Mesendoderm (in vitro differentiated cells): ENCODE results near the gene SCN1B.

Source experiments
- DNase-seq: peaks from one replicate; pipeline ENCODE4 v3.0.0; 2013
- H2AK5ac ChIP-seq: 2 replicates; pipeline ENCODE4 v1.6.1; 2013; ENCODE audit warnings: low read length, inconsistent platforms
- H2BK120ac ChIP-seq: 2 replicates; pipeline ENCODE4 v1.6.1; 2013; ENCODE audit warnings: low read depth, mild to moderate bottlenecking, low read length, moderate library complexity, mixed read lengths
- H2BK15ac ChIP-seq: replicated peaks from 2 replicates; pipeline ENCODE4 v1.6.1; 2013; ENCODE audit warnings: low read depth, mild to moderate bottlenecking, moderate library complexity
- H2BK5ac ChIP-seq: 2 replicates; pipeline ENCODE4 v1.6.1; 2013; ENCODE audit warnings: low read length, inconsistent platforms
- H3K18ac ChIP-seq: 2 replicates; pipeline ENCODE4 v1.6.1; 2013; ENCODE audit warnings: mild to moderate bottlenecking, low read length, mixed read lengths
- H3K23ac ChIP-seq: one replicate; pipeline ENCODE4 v1.6.1; 2013; ENCODE audit warnings: low read length
- H3K27ac ChIP-seq: 2 replicates; pipeline ENCODE4 v1.5.1; 2013; ENCODE audit warnings: low read depth, mild to moderate bottlenecking, inconsistent platforms, low read length, moderate library complexity
- H3K27me3 ChIP-seq: 2 replicates; pipeline ENCODE4 v1.6.1; 2013; ENCODE audit warnings: low read length, control low read depth, mild to moderate bottlenecking, inconsistent platforms; ENCODE audit not compliant: insufficient read depth, poor library complexity
- H3K36me3 ChIP-seq: 2 replicates; pipeline ENCODE4 v1.6.1; 2013; ENCODE audit warnings: low read length, inconsistent platforms; ENCODE audit not compliant: control insufficient read depth, insufficient read depth
- H3K4ac ChIP-seq: one replicate; pipeline ENCODE4 v1.6.1; 2013; ENCODE audit warnings: low read depth, mild to moderate bottlenecking, low read length, moderate library complexity
- H3K4me1 ChIP-seq: 2 replicates; pipeline ENCODE4 v1.6.1; 2013; ENCODE audit warnings: low read depth, low read length, inconsistent platforms; ENCODE audit not compliant: control insufficient read depth
- H3K4me2 ChIP-seq: 2 replicates; pipeline ENCODE4 v1.6.1; 2013; ENCODE audit warnings: low read length
- H3K4me3 ChIP-seq: 2 replicates; pipeline ENCODE4 v1.5.1; 2013; ENCODE audit warnings: mild to moderate bottlenecking, low read length
- H3K56ac ChIP-seq: one replicate; pipeline ENCODE4 v1.6.1; 2013; ENCODE audit warnings: low read length
- H3K79me1 ChIP-seq: 2 replicates; pipeline ENCODE4 v1.6.1; 2013; ENCODE audit warnings: low read length, inconsistent platforms
- H3K79me2 ChIP-seq: 2 replicates; pipeline ENCODE4 v1.6.1; 2013; ENCODE audit warnings: mild to moderate bottlenecking, low read length; ENCODE audit not compliant: control insufficient read depth, insufficient read depth
- H3K9ac ChIP-seq: 2 replicates; pipeline ENCODE4 v1.6.1; 2013; ENCODE audit warnings: low read length, inconsistent platforms
- H4K5ac ChIP-seq: one replicate; pipeline ENCODE4 v1.6.1; 2013; ENCODE audit warnings: low read length
- H4K8ac ChIP-seq: one replicate; pipeline ENCODE4 v1.6.1; 2013; ENCODE audit warnings: low read depth, mild to moderate bottlenecking, control low read depth, low read length, moderate library complexity
- WGBS: extraction: QIAGEN DNeasy Blood & Tissue Kit; methylation state at CpG from one replicate; pipeline ENCODE4 v1.1.7; 2013; ENCODE audit warnings: low lambda C conversion rate, missing lambda C conversion rate; ENCODE audit not compliant: insufficient coverage; ENCODE audit errors: extremely low coverage; 5-methylcytosine and 5-hydroxymethylcytosine counted together

SCN1B gene

DNA sequence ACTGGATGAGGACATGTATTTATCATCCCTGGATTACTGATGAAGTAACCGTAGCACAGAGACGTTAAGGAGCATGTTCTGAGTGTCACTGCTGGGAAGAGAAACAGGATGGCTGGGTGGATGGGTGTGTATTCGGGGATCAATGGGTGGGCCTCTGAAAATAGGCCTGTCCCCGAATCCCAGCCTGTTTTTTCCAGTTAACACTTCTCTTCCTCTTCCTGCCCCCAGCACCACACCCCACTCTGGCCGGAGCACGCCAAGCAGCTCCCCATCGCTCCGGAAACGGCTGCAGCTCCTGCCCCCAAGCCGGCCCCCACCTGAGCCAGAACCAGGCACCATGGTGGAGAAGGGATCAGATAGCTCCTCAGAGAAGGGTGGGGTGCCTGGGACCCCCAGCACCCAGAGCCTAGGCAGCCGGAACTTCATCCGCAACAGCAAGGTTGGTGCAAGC is 21.4 kb upstream of the SCN1B start:
- H3K27ac ChIP-seq: no peak overlapping the region
- no peak overlapping the region for H2BK120ac ChIP-seq
- no peak overlapping the region for H2AK5ac ChIP-seq
- peaks cover 25% of the 10 kb centered on the region for H3K79me2 ChIP-seq
- no peak overlapping the region for H3K4me3 ChIP-seq
- peaks cover 23% of the 10 kb centered on the region for H3K79me1 ChIP-seq
- H3K4me2 ChIP-seq: no peak overlapping the region
- no peak overlapping the region for H3K4ac ChIP-seq
- H3K23ac ChIP-seq: no peak overlapping the region
- no CpG with 5 or more reads among the region's 12 CpGs for WGBS
- no peak overlapping the region for H2BK15ac ChIP-seq
- H3K27me3 ChIP-seq: no peaks in the 10 kb centered on the region
- H4K5ac ChIP-seq: no peak overlapping the region
- no peak overlapping the region for H3K9ac ChIP-seq
- no peak overlapping the region for H3K18ac ChIP-seq
- H4K8ac ChIP-seq: no peak overlapping the region
- H3K4me1 ChIP-seq: no peaks in the 10 kb centered on the region
- H3K36me3 ChIP-seq: peaks cover 9% of the 10 kb centered on the region
- no peak overlapping the region for H2BK5ac ChIP-seq
- H3K56ac ChIP-seq: no peak overlapping the region
- DNase-seq: no peak

DNA sequence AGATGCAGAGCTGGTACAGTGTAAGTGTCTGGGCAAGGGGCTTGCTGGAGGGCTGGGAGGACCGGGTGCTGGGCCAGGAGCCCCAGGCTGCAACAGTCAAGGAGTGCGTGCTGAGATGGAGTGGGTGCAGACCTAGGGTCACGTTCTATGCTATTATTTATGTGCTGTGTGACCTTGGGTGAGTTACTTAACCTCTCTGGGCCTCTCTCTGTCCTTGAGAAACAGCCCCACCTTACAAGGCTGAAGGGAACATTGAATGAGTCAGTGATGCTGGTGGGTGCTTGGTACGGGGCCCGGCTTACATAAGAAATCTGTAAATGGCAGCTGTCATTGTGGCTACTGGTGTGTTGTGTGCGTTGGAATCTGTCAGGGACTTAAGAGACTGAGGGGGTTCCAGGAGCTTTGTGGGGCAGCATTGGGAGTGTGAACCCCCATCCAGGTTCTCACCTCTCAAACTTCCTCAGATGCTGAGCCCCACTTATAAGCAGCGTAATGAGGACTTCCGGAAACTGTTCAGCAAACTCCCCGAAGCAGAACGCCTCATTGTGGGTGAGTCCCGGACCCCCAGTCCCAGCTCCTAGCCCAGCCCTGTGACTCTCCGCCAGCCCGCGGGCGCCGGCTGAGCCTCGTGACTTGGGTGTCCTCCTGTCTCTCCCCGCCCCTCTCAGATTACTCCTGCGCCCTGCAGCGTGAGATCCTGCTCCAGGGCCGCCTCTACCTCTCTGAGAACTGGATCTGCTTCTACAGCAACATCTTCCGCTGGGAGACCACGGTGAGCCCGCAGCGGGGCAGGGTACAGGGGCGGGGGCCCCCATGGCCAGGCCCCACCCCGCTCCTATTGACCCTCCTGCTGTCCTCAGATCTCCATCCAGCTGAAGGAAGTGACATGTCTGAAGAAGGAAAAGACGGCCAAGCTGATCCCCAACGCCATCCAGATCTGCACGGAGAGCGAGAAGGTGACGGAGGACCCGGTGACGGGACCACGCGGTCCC is 20.6 kb upstream of the SCN1B start:
- H3K23ac ChIP-seq: no peak overlapping the region
- no peaks in the 10 kb centered on the region for H3K27me3 ChIP-seq
- H3K27ac ChIP-seq: no peak overlapping the region
- no peak overlapping the region for H3K9ac ChIP-seq
- peaks cover 15% of the 10 kb centered on the region for H3K36me3 ChIP-seq
- H2BK15ac ChIP-seq: no peak overlapping the region
- DNase-seq: no peak
- H4K8ac ChIP-seq: no peak overlapping the region
- no peaks in the 10 kb centered on the region for H3K4me1 ChIP-seq
- no peak overlapping the region for H4K5ac ChIP-seq
- H3K18ac ChIP-seq: no peak overlapping the region
- peaks cover 17% of the 10 kb centered on the region for H3K79me2 ChIP-seq
- H2BK120ac ChIP-seq: no peak overlapping the region
- H2AK5ac ChIP-seq: no peak overlapping the region
- no peak overlapping the region for H3K4me3 ChIP-seq
- no peak overlapping the region for H3K4ac ChIP-seq
- WGBS: no CpG with 5 or more reads among the region's 36 CpGs
- H3K79me1 ChIP-seq: peaks cover 17% of the 10 kb centered on the region
- no peak overlapping the region for H2BK5ac ChIP-seq
- H3K56ac ChIP-seq: no peak overlapping the region
- no peak overlapping the region for H3K4me2 ChIP-seq

DNA sequence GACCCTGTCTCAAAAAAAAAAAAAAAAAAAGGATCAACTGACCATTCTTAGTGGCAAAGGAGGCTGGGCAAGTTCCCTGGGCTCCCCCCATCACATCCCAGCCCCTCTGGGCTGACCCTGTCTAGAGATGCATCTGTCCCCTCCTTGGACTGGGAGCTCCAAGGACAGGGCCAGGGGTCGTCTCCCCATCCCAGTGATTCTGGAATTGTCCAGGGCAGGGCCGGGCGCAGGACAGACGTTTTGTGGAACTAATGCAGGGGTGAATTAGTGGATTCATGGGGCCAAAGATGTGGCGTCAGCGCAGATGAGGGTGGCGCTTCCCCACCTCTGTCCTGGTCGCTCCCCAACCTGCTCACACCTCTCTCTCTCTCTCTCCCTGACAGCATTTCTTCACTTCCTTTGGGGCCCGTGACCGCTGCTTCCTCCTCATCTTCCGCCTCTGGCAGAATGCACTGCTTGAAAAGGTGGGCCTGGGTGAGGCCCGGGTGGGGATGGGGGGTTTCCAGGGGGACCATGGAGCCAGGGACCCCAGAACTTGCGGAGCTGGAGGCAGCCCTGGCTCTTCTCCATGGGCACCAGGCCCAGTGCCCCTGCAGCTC is 19.1 kb upstream of the SCN1B start:
- Histone ChIP-seq H4K5ac (no peak overlapping the region), H3K23ac (no peak overlapping the region), H2BK15ac (no peak overlapping the region), H3K4ac (no peak overlapping the region), H3K56ac (no peak overlapping the region), H3K36me3 (peaks cover 25% of the 10 kb centered on the region), H2BK5ac (no peak overlapping the region), H3K18ac (no peak overlapping the region), H3K79me1 (peaks cover 14% of the 10 kb centered on the region), H3K79me2 (peaks cover 8% of the 10 kb centered on the region), H3K4me2 (no peak overlapping the region), H2BK120ac (no peak overlapping the region), H3K27me3 (no peaks in the 10 kb centered on the region), H3K9ac (no peak overlapping the region), H3K27ac (no peak overlapping the region), H3K4me1 (no peaks in the 10 kb centered on the region), H4K8ac (no peak overlapping the region), H2AK5ac (no peak overlapping the region), H3K4me3 (no peak overlapping the region)
- no CpG with 5 or more reads among the region's 13 CpGs for WGBS
- no peak for DNase-seq

- H3K18ac ChIP-seq: no peak overlapping the region
- H3K79me1 ChIP-seq: peaks cover 6% of the 10 kb centered on the region
- H2BK15ac ChIP-seq: no peak overlapping the region
- no peak overlapping the region for H3K56ac ChIP-seq
- H2BK120ac ChIP-seq: no peak overlapping the region
- H3K9ac ChIP-seq: no peak overlapping the region
- no CpG with 5 or more reads among the region's 18 CpGs for WGBS
- H3K4me2 ChIP-seq: no peak overlapping the region
- H3K27ac ChIP-seq: no peak overlapping the region
- H3K79me2 ChIP-seq: peaks cover under 1% of the 10 kb centered on the region
- no peak overlapping the region for H3K4me3 ChIP-seq
- H4K8ac ChIP-seq: no peak overlapping the region
- no peak overlapping the region for H2AK5ac ChIP-seq
- no peak overlapping the region for H4K5ac ChIP-seq
- peaks cover 22% of the 10 kb centered on the region for H3K36me3 ChIP-seq
- H3K27me3 ChIP-seq: no peaks in the 10 kb centered on the region
- H3K23ac ChIP-seq: no peak overlapping the region
- H3K4me1 ChIP-seq: no peaks in the 10 kb centered on the region
- H3K4ac ChIP-seq: no peak overlapping the region
- H2BK5ac ChIP-seq: no peak overlapping the region
- no peak for DNase-seq
Measured at GRCh38 chr19:35011737-35012682, 18.3 kb upstream of the SCN1B start.

GRCh38 chr19:35013041-35013819 is 17.0 kb upstream of the SCN1B start:
- no CpG with 5 or more reads among the region's 32 CpGs for WGBS
- Histone ChIP-seq H3K23ac (no peak overlapping the region), H3K4me3 (no peak overlapping the region), H3K27me3 (no peaks in the 10 kb centered on the region), H4K5ac (no peak overlapping the region), H2AK5ac (no peak overlapping the region), H2BK120ac (no peak overlapping the region), H3K4ac (no peak overlapping the region), H3K79me2 (no peaks in the 10 kb centered on the region), H4K8ac (no peak overlapping the region), H2BK15ac (no peak overlapping the region), H3K56ac (peak overlapping the region; percentile 10), H3K27ac (no peak overlapping the region), H2BK5ac (no peak overlapping the region), H3K79me1 (peaks cover 6% of the 10 kb centered on the region), H3K4me2 (no peak overlapping the region), H3K4me1 (no peaks in the 10 kb centered on the region), H3K18ac (no peak overlapping the region), H3K9ac (no peak overlapping the region), H3K36me3 (peaks cover 26% of the 10 kb centered on the region)
- peak; percentile 81 for DNase-seq
